Prostate gland (tissue), 2 donors: ENCODE results near the gene TRABD.

ENCODE experiments used
- CTCF ChIP-seq, 4 experiments: fragments of 200-600 bp in 2 of 4; fragments of 450-650 bp in 2 of 4; sonication (generic) in 2 of 4; IDR thresholded peaks; 1 replicate in 3 of 4; 2 replicates in 1 of 4; pipeline ENCODE4 v1.5.1; 2016 to 2019; ENCODE audit warnings: antibody characterized with exemption in 4 of 4, mild to moderate bottlenecking in 2 of 4, moderate library complexity in 2 of 4
- POLR2A ChIP-seq: fragments of 450-650 bp; IDR thresholded peaks from one replicate; pipeline ENCODE4 v1.6.1; 2016; ENCODE audit warnings: antibody characterized with exemption, mild to moderate bottlenecking

GRCh38 chr22:50216684-50217520 is 31.2 kb downstream of the TRABD start:
- TF ChIP-seq CTCF (IDR thresholded peaks at IDR 0.05) (no peak), POLR2A (no peak)
